Eye (tissue), 1 donor: Measurements from ENCODE around the gene DNAJC4.

Experiments used
- DNase-seq: peaks from one replicate; pipeline ENCODE4 v3.0.0-alpha.2; 2015

The DNAJC4 gene

GRCh38 chr11:64230985-64231365, 627 bp downstream of the DNAJC4 start:
- DNase-seq, result no peak

- DNase-seq, result no peak
Measured at GRCh38 chr11:64231546-64231945, 1.2 kb downstream of the DNAJC4 start.

- DNase-seq, result no peak
Measured at GRCh38 chr11:64232182-64232966, 2.0 kb downstream of the DNAJC4 start.

- DNase-seq, result no peak
Measured at GRCh38 chr11:64232967-64233315, 2.6 kb downstream of the DNAJC4 start.

GRCh38 chr11:64233913-64234586, 3.7 kb downstream of the DNAJC4 start, which contains the start of gene VEGFB:
VEGFB (plus strand) TSS chr11:64234584; CDS start chr11:64234834, 250 bp downstream.
- DNase-seq, result peak; percentile 68

GRCh38 chr11:64234647-64235379, 4.5 kb downstream of the DNAJC4 start:
- no peak for DNase-seq

- DNase-seq, result no peak
Measured at GRCh38 chr11:64235437-64236161, 5.3 kb downstream of the DNAJC4 start.

GRCh38 chr11:64237484-64237951, 7.2 kb downstream of the DNAJC4 start:
- no peak for DNase-seq

- no peak for DNase-seq
Measured at GRCh38 chr11:64238076-64238475, 7.7 kb downstream of the DNAJC4 start.

- no peak for DNase-seq
Measured at GRCh38 chr11:64238999-64239398, 8.7 kb downstream of the DNAJC4 start.

- no peak for DNase-seq
Measured at GRCh38 chr11:64239662-64240434, 9.5 kb downstream of the DNAJC4 start.

- peak; percentile 98 for DNase-seq
Measured at GRCh38 chr11:64240435-64241240, 10.3 kb downstream of the DNAJC4 start, which contains the start of gene FKBP2. FKBP2 (plus strand) TSS chr11:64241095; CDS start chr11:64242388, 1,293 bp downstream.

GRCh38 chr11:64241241-64241490, 10.8 kb downstream of the DNAJC4 start:
- peak; percentile 100 for DNase-seq

- DNase-seq, result peak; percentile 63
Measured at GRCh38 chr11:64241491-64242374, 11.4 kb downstream of the DNAJC4 start.

- DNase-seq, result no peak
Measured at GRCh38 chr11:64243236-64243854, 13.0 kb downstream of the DNAJC4 start.

GRCh38 chr11:64244107-64244506, 13.8 kb downstream of the DNAJC4 start:
- DNase-seq, result no peak

GRCh38 chr11:64244966-64245365, 14.6 kb downstream of the DNAJC4 start:
- DNase-seq, result no peak

GRCh38 chr11:64245401-64245796, 15.1 kb downstream of the DNAJC4 start:
- no peak for DNase-seq

- peak; percentile 71 for DNase-seq
Measured at GRCh38 chr11:64245797-64246620, 15.7 kb downstream of the DNAJC4 start.
